ENCODE data around the gene LMAN2. TPM values are rescaled to one million over a fixed set of nuclear protein-coding genes. Genes with fewer than 3 reads are reported as not detected.
"Not testable (repeated sequence)": the region's sequence is repeated elsewhere in the genome, so short reads cannot be mapped to it uniquely, and the experiment has no call there.

LMAN2 gene
- total RNA-seq, 1 donor from 2014 or later: 383 TPM

DNA sequence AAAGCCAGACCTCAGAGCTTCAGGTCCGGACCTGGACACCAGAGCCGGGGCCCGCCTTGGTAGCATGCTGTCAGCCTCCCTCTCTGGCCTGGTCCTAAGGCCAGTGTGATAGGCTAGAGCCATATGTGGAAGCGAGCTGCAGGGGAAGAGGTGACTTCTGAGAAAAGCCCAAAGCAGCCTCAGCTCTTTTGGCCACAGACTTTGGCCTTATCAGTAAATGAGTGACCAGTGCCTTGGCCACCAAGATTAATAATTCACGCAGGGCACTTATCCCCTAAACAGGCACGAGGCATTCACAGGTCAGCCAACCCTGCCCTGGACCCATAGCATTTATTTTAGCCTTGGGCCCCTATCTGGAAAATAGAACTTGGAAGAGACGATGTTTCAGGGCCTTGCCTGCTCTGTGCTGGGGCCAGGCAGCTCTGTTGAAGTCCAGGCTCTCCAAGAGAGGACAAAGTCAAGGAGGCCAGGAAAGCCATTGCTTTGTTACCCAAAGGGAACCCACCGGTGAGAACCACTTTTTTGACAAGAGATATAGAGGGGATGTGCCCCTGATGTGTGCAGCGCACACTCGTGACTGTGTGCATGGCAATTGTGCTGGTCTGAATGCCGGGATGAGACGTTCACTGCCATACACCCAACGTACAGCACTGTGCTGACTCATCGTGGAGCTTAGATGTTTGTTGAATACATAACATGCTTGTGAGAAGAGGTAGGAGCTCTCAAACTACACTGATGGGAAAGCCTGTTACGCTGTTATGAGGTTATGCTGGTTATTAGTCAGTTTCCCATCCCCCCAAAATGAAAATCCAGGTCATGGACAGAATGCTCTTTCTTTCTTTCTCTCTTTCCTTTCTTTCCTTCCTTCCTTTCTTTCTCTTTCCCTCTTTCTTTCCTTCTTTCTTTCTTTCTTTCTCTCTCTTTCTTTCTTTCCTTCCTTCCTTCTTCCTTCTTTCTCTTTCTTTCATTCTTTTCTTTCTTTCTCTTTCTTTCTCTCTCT lies 27.7 kb upstream of the LMAN2 start:
- no peak for DNase-seq (ENCODE audit: low read depth, low spot score)

DNA sequence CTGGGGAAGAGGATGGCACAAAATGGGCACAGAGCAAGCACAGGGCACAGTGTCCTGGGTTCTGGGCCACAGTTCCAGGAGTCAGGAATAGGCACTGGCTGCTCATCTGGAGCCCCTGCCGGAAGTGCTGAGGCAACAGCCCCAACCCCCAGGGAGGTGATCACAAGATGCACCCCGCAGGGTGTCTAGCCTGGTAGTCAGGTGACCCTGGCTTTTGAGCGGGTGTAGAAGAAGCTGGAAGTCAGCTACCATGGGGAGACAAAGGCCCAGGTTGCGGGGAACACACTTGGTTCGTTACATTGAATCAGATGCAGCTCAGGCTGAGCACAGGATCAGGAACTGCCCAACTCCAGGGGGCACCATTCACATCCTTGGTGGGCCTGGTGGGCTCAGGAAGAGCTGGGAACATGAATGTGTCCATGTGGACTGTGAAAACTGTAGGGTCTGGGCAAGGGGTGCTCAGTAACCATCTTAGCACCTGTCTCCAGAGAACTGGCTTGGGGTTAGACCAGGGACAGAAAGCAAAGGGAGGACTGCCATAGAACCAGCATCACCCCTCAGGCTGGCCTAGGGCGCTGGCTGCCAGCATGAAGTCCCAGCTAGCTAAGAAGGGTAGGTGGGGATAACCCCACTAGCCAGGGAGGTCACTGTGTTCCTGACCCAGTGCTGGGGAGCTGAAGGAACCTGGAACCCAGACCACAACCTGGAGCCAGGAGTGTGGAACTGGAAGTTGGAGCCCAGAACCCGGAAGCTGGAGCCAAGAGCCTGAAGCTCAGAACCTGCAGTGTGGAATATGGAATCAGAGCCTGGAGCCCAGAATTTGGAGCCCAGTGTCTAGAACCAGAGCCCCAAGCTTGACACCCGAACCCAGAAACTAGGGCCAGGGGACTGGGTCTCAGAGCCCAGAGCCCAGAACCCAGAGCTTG lies 26.6 kb upstream of the LMAN2 start:
- no peak for DNase-seq (ENCODE audit: low read depth, low spot score)

DNA sequence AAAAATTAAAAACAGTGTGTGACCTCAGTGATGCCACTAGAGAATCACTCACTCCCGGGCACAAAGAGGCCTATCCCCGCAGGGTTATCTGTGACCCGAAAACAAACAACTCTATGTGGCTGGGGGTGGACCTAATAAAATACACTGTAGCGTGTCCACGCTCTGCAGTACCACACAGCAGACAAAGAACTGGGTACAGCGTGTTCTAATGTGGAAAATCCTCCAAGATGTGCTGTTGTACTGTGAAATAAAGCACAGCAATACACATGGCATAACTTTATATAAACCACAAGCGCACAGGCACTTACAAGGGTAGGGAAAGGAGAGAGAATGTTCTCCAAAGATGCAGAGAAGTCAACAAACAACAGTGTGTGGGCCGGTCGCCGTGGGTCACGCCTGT lies 24.6 kb upstream of the LMAN2 start:
- DNase-seq (ENCODE audit: low read depth, low spot score): no peak

DNA sequence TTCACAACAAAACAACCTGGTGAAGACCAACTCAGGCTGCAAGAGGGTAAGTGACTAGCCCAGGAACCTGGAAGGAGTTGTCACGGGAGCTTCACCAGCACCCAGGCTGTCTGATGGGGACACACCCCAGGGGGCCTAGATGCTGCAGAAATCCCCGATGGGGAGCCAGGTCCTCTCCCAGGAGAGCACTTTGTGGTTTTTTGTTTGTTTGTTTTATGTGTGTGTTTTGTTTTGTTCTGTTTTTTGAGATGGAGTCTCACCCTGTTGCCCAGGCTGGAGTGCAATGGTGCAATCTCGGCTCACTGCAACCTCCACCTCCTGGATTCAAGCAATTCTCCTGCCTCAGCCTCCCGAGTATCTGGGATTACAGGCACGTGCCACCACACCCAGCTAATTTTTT lies 24.0 kb upstream of the LMAN2 start:
- not testable (repeated sequence) for DNase-seq (ENCODE audit: low read depth, low spot score)

GRCh38 chr5:177374211-177374610 lies 22.7 kb upstream of the LMAN2 start:
- DNase-seq (ENCODE audit: low read depth, low spot score): no peak

GRCh38 chr5:177373806-177374205 lies 22.3 kb upstream of the LMAN2 start:
- DNase-seq (ENCODE audit: low read depth, low spot score): no peak

DNA sequence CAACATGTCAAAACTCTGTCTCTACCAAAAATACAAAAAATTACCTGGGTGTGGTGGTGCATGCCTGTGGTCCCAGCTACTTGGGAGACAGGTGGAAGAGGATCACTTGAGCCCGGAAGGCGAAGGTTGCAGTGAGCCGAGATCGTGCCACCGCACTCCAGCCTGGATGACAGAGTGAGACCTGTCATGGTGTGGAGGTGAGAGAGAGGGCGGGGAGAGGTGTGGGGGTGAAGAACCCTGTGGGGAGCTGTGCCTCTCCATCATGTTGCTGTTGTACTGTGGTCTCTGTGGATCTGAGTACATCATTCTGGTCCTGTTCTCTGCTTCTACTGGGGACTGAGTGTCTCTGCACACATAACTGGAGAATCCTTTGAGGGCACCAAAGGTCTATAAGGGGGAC lies 21.4 kb upstream of the LMAN2 start:
- DNase-seq (ENCODE audit: low read depth, low spot score): no peak

GRCh38 chr5:177372034-177372896 lies 20.8 kb upstream of the LMAN2 start:
- DNase-seq (ENCODE audit: low read depth, low spot score): no peak

DNA sequence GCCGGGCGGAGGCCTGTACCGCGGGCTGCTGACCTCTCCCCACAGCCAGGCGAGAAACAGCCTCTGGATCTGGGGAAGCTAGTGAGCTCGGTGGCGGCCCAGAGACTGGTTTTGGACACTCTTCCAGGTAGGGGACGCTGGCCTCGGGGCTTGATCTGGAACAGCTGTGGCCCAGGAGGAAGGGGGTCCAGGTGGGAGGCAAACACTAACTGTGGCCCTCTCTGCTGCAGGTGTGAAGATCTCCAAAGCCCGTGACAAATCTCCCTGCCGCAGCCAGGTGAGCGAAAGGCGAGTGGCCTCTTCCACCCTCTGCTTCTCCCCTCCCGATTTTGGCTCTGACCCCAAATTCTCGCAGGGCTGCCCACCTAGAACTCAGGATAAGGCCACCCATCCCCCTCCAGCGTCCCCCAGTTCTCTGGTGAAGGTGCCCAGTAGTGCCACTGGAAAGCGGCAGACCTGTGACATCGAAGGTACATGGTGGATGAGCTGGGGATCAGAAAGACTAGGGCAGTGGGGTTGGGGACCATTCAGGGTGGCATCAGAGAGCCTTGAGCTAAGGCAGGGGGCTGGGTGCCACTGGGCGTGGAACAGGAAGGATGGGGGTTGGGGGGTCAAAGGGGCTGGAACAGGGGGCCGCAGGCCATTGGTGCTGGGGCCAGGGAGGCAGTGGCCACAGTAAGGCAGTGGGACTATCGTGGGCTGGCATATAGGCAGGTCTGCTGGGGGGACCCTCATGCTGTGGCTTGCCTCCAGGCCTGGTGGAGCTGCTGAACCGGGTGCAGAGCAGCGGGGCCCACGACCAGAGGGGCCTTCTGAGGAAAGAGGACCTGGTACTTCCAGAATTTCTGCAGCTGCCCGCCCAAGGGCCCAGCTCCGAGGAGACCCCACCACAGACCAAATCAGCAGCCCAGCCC lies 19.9 kb upstream of the LMAN2 start:
- no peak for DNase-seq (ENCODE audit: low read depth, low spot score)

DNA sequence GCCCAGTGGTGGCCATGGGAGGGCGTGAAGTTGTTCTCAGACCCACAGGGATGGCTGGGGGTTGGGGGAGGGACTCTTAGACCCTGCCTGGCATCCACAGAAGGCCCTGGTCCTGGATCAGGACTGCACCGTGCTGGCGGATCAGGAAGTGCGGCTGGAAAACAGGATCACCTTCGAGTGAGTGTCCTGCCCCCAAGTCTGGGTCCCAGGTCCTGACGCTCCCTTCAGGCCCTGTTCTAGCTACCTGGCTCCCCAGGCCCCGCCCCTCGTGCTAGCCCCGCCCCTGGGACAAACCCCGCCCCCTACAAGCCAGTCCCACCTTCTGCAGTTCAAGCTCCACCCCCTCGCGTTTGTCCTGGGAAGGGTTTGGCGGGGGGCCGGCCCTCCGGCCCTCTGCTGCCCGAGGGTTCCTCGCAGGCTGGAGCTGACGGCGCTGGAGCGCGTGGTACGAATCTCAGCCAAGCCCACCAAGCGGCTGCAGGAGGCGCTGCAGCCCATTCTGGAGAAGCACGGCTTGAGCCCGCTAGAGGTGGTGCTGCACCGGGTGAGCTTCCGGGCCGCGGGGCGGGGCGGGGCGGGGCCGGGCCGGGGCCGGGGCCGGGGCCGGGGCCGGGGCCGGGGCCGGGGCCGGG lies 19.1 kb upstream of the LMAN2 start:
- peak; percentile 65 for DNase-seq (ENCODE audit: low read depth, low spot score)

DNA sequence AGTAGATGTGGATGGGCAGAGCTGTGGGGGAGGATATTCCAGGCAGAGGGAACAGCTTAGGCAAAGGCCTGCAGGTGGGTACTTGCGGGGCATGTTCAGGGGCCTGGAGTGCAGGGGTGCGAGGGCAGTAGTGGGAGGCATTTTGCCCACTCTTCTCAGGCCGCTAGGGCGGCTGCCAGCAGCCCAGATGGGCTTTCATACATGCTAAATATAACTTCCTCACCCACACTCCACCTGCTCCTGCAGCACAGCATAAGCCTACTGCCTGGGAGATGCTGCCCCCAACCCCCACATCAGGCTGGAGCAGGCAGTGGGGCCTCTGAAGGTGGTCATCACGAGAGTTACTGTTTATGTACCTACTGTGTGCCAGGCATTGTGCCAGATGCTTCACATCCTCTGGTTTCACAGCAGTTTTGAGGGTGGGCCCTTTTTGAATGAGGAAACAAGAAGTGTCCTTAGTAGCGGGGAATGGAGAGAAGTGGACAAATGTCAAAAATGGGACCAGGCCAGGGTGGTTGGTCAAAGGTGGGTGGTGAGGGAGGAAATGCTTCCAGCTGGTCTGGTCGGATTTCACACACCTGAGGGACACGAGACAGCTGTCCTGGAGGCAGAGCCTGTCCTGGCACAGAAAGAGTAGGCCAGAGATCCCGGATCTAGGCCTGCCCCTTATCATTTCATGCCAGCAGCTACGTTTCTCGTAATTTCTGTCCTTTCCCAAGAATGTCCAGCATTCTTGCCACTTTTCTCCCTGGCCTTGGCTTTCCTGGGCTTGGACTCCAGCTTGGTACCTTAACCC lies 18.4 kb upstream of the LMAN2 start:
- no peak for DNase-seq (ENCODE audit: low read depth, low spot score)

- DNase-seq (ENCODE audit: low read depth, low spot score): no peak
Measured at GRCh38 chr5:177368869-177369644, 17.6 kb upstream of the LMAN2 start.

GRCh38 chr5:177367981-177368868 lies 16.8 kb upstream of the LMAN2 start:
- DNase-seq (ENCODE audit: low read depth, low spot score): no peak

GRCh38 chr5:177367323-177367848 lies 15.9 kb upstream of the LMAN2 start:
- DNase-seq (ENCODE audit: low read depth, low spot score): no peak

- peak; percentile 39 for DNase-seq (ENCODE audit: low read depth, low spot score)
Measured at GRCh38 chr5:177366528-177367322, 15.3 kb upstream of the LMAN2 start.
